NB4 (cell line): ENCODE measurements around the gene POU4F3.

Experiments
- MYC ChIP-seq: IDR thresholded peaks from 2 replicates; pipeline ENCODE4 v1.6.1; 2011; ENCODE audit warnings: low read depth, low read length
- POLR2A ChIP-seq: IDR thresholded peaks from 2 replicates; pipeline ENCODE4 v1.6.1; 2011; ENCODE audit warnings: mild to moderate bottlenecking; ENCODE audit not compliant: insufficient read length; ENCODE audit errors: extremely low read depth
- TF ChIP-seq, protein P1 (sequence below): IDR thresholded peaks from one replicate; pipeline ENCODE4 v1.5.1; 2012; ENCODE audit warnings: low read depth, low read length
- TF ChIP-seq, protein P2 (sequence below): IDR thresholded peaks from 2 replicates; pipeline ENCODE4 v1.6.1; 2011; ENCODE audit warnings: low read depth, low read length

DNA sequence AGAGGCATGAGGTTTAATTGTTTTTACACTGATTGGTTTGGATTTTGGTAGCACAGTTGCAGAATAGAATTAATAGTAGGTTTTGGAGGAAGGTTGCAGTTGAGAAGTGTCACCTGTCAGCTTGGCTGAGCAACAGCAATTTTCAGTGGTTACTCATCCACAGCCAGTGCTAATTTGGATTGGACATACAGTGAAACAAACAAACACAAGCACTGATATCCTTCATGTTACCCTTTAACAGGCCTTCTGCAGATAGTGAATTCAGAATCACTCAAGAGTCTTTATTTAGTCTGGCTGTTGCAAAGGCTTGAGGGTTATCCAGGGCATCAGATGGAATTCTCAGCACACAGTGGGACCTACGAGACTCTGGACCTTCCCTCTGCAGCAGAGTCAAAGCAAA lies 31.8 kb upstream of the POU4F3 start:
- no peak for TF ChIP-seq POLR2A
- TF ChIP-seq, protein P1, sequence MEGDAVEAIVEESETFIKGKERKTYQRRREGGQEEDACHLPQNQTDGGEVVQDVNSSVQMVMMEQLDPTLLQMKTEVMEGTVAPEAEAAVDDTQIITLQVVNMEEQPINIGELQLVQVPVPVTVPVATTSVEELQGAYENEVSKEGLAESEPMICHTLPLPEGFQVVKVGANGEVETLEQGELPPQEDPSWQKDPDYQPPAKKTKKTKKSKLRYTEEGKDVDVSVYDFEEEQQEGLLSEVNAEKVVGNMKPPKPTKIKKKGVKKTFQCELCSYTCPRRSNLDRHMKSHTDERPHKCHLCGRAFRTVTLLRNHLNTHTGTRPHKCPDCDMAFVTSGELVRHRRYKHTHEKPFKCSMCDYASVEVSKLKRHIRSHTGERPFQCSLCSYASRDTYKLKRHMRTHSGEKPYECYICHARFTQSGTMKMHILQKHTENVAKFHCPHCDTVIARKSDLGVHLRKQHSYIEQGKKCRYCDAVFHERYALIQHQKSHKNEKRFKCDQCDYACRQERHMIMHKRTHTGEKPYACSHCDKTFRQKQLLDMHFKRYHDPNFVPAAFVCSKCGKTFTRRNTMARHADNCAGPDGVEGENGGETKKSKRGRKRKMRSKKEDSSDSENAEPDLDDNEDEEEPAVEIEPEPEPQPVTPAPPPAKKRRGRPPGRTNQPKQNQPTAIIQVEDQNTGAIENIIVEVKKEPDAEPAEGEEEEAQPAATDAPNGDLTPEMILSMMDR: no peak
- no peak for TF ChIP-seq MYC
- TF ChIP-seq, protein P2, sequence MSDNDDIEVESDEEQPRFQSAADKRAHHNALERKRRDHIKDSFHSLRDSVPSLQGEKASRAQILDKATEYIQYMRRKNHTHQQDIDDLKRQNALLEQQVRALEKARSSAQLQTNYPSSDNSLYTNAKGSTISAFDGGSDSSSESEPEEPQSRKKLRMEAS: no peak
